ENCODE measurements around the gene RNF121. TPM values are rescaled to one million over a fixed set of nuclear protein-coding genes. Genes with fewer than 3 reads are reported as not detected.

The RNF121 gene
- total and polyA plus RNA-seq, 2 of the 8 experiments (the other 6 are each of a cell fraction or from before 2014, with no cell fraction given): 39.7 to 51.6 TPM

Other genes with a start within 250 kb of the RNF121 start
- gene DEFB108B, start 95.8 kb upstream of the RNF121 start, total RNA-seq (2021; fragmentation: NEBNext Ultra II Directional; extraction: Animal tissue kit (Norgen Biotek cat#: 25700)): not detected in 2 replicates
- gene DEFB108B, start 95.8 kb upstream of the RNF121 start, polyA plus RNA-seq (2011; rRNA removed): not detected in 2 replicates
- gene DEFB131B, start 50.6 kb upstream of the RNF121 start, total RNA-seq (2021; fragmentation: NEBNext Ultra II Directional; extraction: Animal tissue kit (Norgen Biotek cat#: 25700)): not detected in 2 replicates
- not detected in 2 replicates for gene DEFB131B, start 50.6 kb upstream of the RNF121 start, polyA plus RNA-seq (2011; rRNA removed)
- gene XNDC1N, start 452 bp upstream of the RNF121 start, total RNA-seq (2021; fragmentation: NEBNext Ultra II Directional; extraction: Animal tissue kit (Norgen Biotek cat#: 25700)): 7.5 and 10.2 TPM in 2 replicates
- 4.4 and 5.8 TPM in 2 replicates for gene XNDC1N, start 452 bp upstream of the RNF121 start, polyA plus RNA-seq (2011; rRNA removed)
- gene IL18BP, start 69.9 kb downstream of the RNF121 start, total RNA-seq (2021; fragmentation: NEBNext Ultra II Directional; extraction: Animal tissue kit (Norgen Biotek cat#: 25700)): 9.8 and 10.2 TPM in 2 replicates
- 17.0 and 17.7 TPM in 2 replicates for gene IL18BP, start 69.9 kb downstream of the RNF121 start, polyA plus RNA-seq (2011; rRNA removed)
- gene NUMA1, start 151.5 kb downstream of the RNF121 start, total RNA-seq (2021; fragmentation: NEBNext Ultra II Directional; extraction: Animal tissue kit (Norgen Biotek cat#: 25700)): 107 and 108 TPM in 2 replicates
- 101 and 137 TPM in 2 replicates for gene NUMA1, start 151.5 kb downstream of the RNF121 start, polyA plus RNA-seq (2011; rRNA removed)
- gene LRRC51, start 151.8 kb downstream of the RNF121 start, total RNA-seq (2021; fragmentation: NEBNext Ultra II Directional; extraction: Animal tissue kit (Norgen Biotek cat#: 25700)): 6.8 and 7.9 TPM in 2 replicates
- gene LRRC51, start 151.8 kb downstream of the RNF121 start, polyA plus RNA-seq (2011; rRNA removed): 6.0 and 7.7 TPM in 2 replicates
- 81.0 and 82.1 TPM in 2 replicates for gene LAMTOR1, start 174.3 kb downstream of the RNF121 start, total RNA-seq (2021; fragmentation: NEBNext Ultra II Directional; extraction: Animal tissue kit (Norgen Biotek cat#: 25700))
- gene LAMTOR1, start 174.3 kb downstream of the RNF121 start, polyA plus RNA-seq (2011; rRNA removed): 160 and 164 TPM in 2 replicates
- not detected in 2 replicates for gene TOMT, start 176.9 kb downstream of the RNF121 start, total RNA-seq (2021; fragmentation: NEBNext Ultra II Directional; extraction: Animal tissue kit (Norgen Biotek cat#: 25700))
- 0.11 TPM in 1 of 2 replicates, not detected in the other for gene TOMT, start 176.9 kb downstream of the RNF121 start, polyA plus RNA-seq (2011; rRNA removed)
- gene ANAPC15, start 183.6 kb downstream of the RNF121 start, total RNA-seq (2021; fragmentation: NEBNext Ultra II Directional; extraction: Animal tissue kit (Norgen Biotek cat#: 25700)): 70.0 and 74.9 TPM in 2 replicates
- 66.2 and 70.4 TPM in 2 replicates for gene ANAPC15, start 183.6 kb downstream of the RNF121 start, polyA plus RNA-seq (2011; rRNA removed)
- gene FOLR3, start 206.7 kb downstream of the RNF121 start, total RNA-seq (2021; fragmentation: NEBNext Ultra II Directional; extraction: Animal tissue kit (Norgen Biotek cat#: 25700)): not detected in 2 replicates
- gene FOLR3, start 206.7 kb downstream of the RNF121 start, polyA plus RNA-seq (2011; rRNA removed): not detected in 2 replicates

All from H1 (cell line).